Activated CD4-positive, alpha-beta T cell treated with anti-CD3 and anti-CD28 coated beads, Interleukin-2, amount 10 ng/mL, durations not matched to agents 7 days and 5 days (primary cell): ENCODE results near the gene FOXL3. TPM values are rescaled to one million over a fixed set of nuclear protein-coding genes. Genes with fewer than 3 reads are reported as not detected.

ENCODE experiments used
- CTCF ChIA-PET: fragments of 350-600 bp; sonication (Branson Sonifier 250); formaldehyde crosslinking; loops from one replicate; lab custom pipeline; 2021; ENCODE audit warnings: antibody characterized with exemption; lab: Charles Lee
- POLR2A ChIA-PET: fragments of 350-600 bp; sonication (Branson Sonifier 250); formaldehyde crosslinking; loops from one replicate; lab custom pipeline; 2021; ENCODE audit warnings: antibody characterized with exemption; lab: Charles Lee
- DNase-seq: peaks from one replicate; pipeline ENCODE4 v3.0.0-alpha.2; 2020
- H3K27ac Mint-ChIP-seq: one replicate; pipeline ENCODE4 v1.8.0; 2021; ENCODE audit warnings: mild to moderate bottlenecking, moderate library complexity, mixed read lengths
- H3K27me3 Mint-ChIP-seq: one replicate; pipeline ENCODE4 v1.8.0; 2021; ENCODE audit warnings: mixed read lengths
- H3K36me3 Mint-ChIP-seq: one replicate; pipeline ENCODE4 v1.8.0; 2021; ENCODE audit warnings: low read depth, mixed read lengths
- H3K4me1 Mint-ChIP-seq: one replicate; pipeline ENCODE4 v1.8.0; 2021; ENCODE audit warnings: mixed read lengths
- H3K4me3 Mint-ChIP-seq: one replicate; pipeline ENCODE4 v1.8.0; 2021; ENCODE audit warnings: mild to moderate bottlenecking, moderate library complexity, mixed read lengths
- H3K9me3 Mint-ChIP-seq: one replicate; pipeline ENCODE4 v1.8.0; 2021; ENCODE audit warnings: mixed read lengths
- total RNA-seq, 2 experiments: library from RNA; stranded (reverse); gene quantifications; one replicate each; pipeline ENCODE4 v1.2.3, GENCODE V29; 2021

Gene FOXL3
- total RNA-seq, 2 experiments from 2014 or later, result not detected

GRCh38 chr7:298743-299142, 8.8 kb downstream of the FOXL3 start:
- ChIA-PET CTCF (no interaction called here), POLR2A (no interaction called here)
- Mint-ChIP-seq H3K27ac (no peak overlapping the region), H3K4me3 (no peak overlapping the region), H3K36me3 (no peaks in the 10 kb centered on the region), H3K27me3 (no peaks in the 10 kb centered on the region), H3K9me3 (no peaks in the 10 kb centered on the region), H3K4me1 (no peaks in the 10 kb centered on the region)
- no peak for DNase-seq

DNA sequence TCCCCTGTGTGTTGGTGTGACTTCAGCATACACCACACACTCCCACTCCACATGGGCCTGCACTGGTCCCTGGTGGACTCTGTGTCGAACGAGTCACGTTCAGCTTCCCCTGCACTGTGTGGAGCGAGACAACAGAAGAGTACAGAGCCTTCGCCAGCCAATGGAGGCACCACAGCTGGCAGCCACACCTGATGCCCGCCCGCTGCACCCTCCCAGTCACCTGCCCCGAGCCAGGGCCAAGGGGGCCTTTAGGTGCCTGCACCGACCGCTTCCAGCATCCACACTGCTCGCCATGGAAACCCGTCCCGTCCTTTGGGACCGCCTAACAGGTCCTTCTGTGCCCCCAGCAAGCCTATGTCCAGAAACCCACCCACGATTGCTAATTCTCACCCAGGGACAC, 9.2 kb downstream of the FOXL3 start:
- POLR2A ChIA-PET, result no interaction called here
- H3K27ac Mint-ChIP-seq, result no peak overlapping the region
- H3K4me1 Mint-ChIP-seq, result no peaks in the 10 kb centered on the region
- CTCF ChIA-PET, result no interaction called here
- H3K27me3 Mint-ChIP-seq, result no peaks in the 10 kb centered on the region
- no peak overlapping the region for H3K4me3 Mint-ChIP-seq
- no peaks in the 10 kb centered on the region for H3K9me3 Mint-ChIP-seq
- no peak for DNase-seq
- no peaks in the 10 kb centered on the region for H3K36me3 Mint-ChIP-seq

GRCh38 chr7:299628-300027, 9.7 kb downstream of the FOXL3 start:
- CTCF ChIA-PET, result no interaction called here
- H3K36me3 Mint-ChIP-seq, result no peaks in the 10 kb centered on the region

GRCh38 chr7:300048-300447, 10.1 kb downstream of the FOXL3 start:
- H3K4me3 Mint-ChIP-seq, result no peak overlapping the region
- H3K4me1 Mint-ChIP-seq, result no peaks in the 10 kb centered on the region
- peaks cover 4% of the 10 kb centered on the region for H3K9me3 Mint-ChIP-seq
- ChIA-PET POLR2A (no interaction called here), CTCF (no interaction called here)
- H3K27me3 Mint-ChIP-seq, result no peaks in the 10 kb centered on the region
- H3K27ac Mint-ChIP-seq, result no peak overlapping the region
- H3K36me3 Mint-ChIP-seq, result no peaks in the 10 kb centered on the region
- no peak for DNase-seq

More at GRCh38 chr7:299628-300027, 9.7 kb downstream of the FOXL3 start:
- Mint-ChIP-seq H3K27me3 (no peaks in the 10 kb centered on the region), H3K4me3 (no peak overlapping the region), H3K4me1 (no peaks in the 10 kb centered on the region), H3K9me3 (peaks cover 4% of the 10 kb centered on the region), H3K27ac (no peak overlapping the region)
- no peak for DNase-seq
- POLR2A ChIA-PET, result no interaction called here

- Mint-ChIP-seq H3K4me3 (no peak overlapping the region), H3K9me3 (peaks cover 4% of the 10 kb centered on the region), H3K36me3 (no peaks in the 10 kb centered on the region), H3K27me3 (no peaks in the 10 kb centered on the region), H3K27ac (no peak overlapping the region), H3K4me1 (no peaks in the 10 kb centered on the region)
- ChIA-PET CTCF (no interaction called here), POLR2A (no interaction called here)
- DNase-seq, result no peak
Observed at GRCh38 chr7:300546-301290, 10.7 kb downstream of the FOXL3 start.

- no peaks in the 10 kb centered on the region for H3K27me3 Mint-ChIP-seq
- no peak overlapping the region for H3K4me3 Mint-ChIP-seq
- no peak overlapping the region for H3K27ac Mint-ChIP-seq
- CTCF ChIA-PET, result no interaction called here
- POLR2A ChIA-PET, result no interaction called here
- DNase-seq, result no peak
- no peaks in the 10 kb centered on the region for H3K36me3 Mint-ChIP-seq
- peaks cover 4% of the 10 kb centered on the region for H3K9me3 Mint-ChIP-seq
- H3K4me1 Mint-ChIP-seq, result no peaks in the 10 kb centered on the region
Observed at GRCh38 chr7:301291-302053, 11.5 kb downstream of the FOXL3 start.

GRCh38 chr7:302054-302992, 12.4 kb downstream of the FOXL3 start:
- Mint-ChIP-seq H3K27me3 (no peaks in the 10 kb centered on the region), H3K4me1 (no peaks in the 10 kb centered on the region), H3K27ac (no peak overlapping the region), H3K4me3 (no peak overlapping the region), H3K36me3 (no peaks in the 10 kb centered on the region), H3K9me3 (peaks cover 4% of the 10 kb centered on the region)
- DNase-seq, result no peak
- CTCF ChIA-PET, result interaction anchor here (0.6 kb wide), 1 partner anchor 278 kb away, joined by 3 read pairs; no protein-coding TSS in a partner anchor
- POLR2A ChIA-PET, result no interaction called here

DNA sequence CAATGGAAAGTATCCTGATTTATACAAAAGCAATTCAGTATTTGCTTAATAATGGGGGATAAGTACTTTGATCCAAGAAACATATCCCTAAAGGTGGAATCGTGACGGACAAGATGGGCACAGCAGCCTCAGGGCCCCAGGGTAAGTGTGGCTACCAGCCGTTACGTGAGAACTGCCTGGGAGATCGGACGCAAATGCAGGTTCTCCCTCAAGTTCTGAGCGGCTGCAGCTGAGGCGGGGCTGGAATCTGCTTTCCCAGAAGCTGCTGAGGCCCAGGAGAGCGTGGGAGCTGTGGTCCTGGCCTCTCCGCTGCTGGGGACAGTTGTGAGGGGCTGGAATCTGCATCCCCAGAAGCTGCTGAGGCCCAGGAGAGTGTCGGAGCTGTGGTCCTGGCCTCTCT, 13.5 kb downstream of the FOXL3 start:
- Mint-ChIP-seq H3K4me3 (no peak overlapping the region), H3K9me3 (peaks cover 4% of the 10 kb centered on the region), H3K4me1 (no peaks in the 10 kb centered on the region), H3K36me3 (no peaks in the 10 kb centered on the region), H3K27me3 (no peaks in the 10 kb centered on the region), H3K27ac (no peak overlapping the region)
- POLR2A ChIA-PET, result no interaction called here
- CTCF ChIA-PET, result interaction anchor here (0.6 kb wide), 1 partner anchor 277 kb away, joined by 3 read pairs; no protein-coding TSS in a partner anchor
- DNase-seq, result no peak

- POLR2A ChIA-PET, result no interaction called here
- no peaks in the 10 kb centered on the region for H3K4me1 Mint-ChIP-seq
- H3K27ac Mint-ChIP-seq, result no peak overlapping the region
- DNase-seq, result no peak
- H3K27me3 Mint-ChIP-seq, result no peaks in the 10 kb centered on the region
- H3K36me3 Mint-ChIP-seq, result no peaks in the 10 kb centered on the region
- CTCF ChIA-PET, result no interaction called here
- no peak overlapping the region for H3K4me3 Mint-ChIP-seq
- peaks cover 4% of the 10 kb centered on the region for H3K9me3 Mint-ChIP-seq
Observed at GRCh38 chr7:303884-304573, 14.1 kb downstream of the FOXL3 start.

- H3K27me3 Mint-ChIP-seq, result no peaks in the 10 kb centered on the region
- ChIA-PET POLR2A (no interaction called here), CTCF (no interaction called here)
- no peak overlapping the region for H3K27ac Mint-ChIP-seq
- H3K36me3 Mint-ChIP-seq, result no peaks in the 10 kb centered on the region
- H3K9me3 Mint-ChIP-seq, result peaks cover 4% of the 10 kb centered on the region
- no peak overlapping the region for H3K4me3 Mint-ChIP-seq
- no peak for DNase-seq
- no peaks in the 10 kb centered on the region for H3K4me1 Mint-ChIP-seq
Observed at GRCh38 chr7:304574-305409, 14.8 kb downstream of the FOXL3 start.

DNA sequence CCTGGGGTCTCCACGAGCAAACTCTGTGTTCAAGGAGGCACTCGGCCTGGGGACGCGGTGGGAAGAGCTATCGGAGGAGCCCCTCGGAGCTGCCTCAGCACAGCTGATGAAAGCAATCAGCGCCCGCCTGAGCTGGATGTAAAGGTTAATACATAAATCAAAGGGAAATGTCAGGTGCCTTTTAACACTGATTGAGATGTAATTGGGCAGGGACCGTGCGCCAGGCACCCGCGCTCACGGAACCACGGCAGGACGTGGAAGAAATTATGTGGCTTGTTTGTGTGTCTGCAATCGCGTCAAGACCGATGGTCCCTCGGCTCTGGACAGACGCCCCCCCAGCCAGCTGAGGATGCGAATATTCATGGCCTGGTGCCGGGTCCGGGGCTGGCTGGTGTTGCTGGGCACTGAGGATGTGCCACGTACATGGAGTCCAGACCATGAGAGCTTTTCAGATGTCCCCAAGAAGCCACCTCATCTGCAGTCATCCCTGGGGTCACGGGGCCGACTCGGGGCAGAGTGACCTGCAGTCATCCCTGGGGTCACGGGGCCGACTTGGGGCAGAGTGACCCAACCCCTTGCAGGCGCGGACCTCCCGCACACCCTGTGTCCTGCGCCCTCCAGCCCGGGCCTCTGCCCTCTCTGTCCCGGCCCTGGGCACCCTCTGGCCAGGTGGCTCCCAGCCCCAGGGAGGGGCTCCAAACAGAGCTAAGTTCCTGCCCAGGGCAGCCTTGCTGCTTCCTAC, 15.6 kb downstream of the FOXL3 start:
- CTCF ChIA-PET, result no interaction called here
- Mint-ChIP-seq H3K27me3 (no peaks in the 10 kb centered on the region), H3K36me3 (no peaks in the 10 kb centered on the region), H3K27ac (no peak overlapping the region), H3K9me3 (peaks cover 4% of the 10 kb centered on the region), H3K4me3 (no peak overlapping the region), H3K4me1 (no peaks in the 10 kb centered on the region)
- POLR2A ChIA-PET, result no interaction called here
- DNase-seq, result no peak
